Keratinocyte (primary cell): ENCODE data around the gene PHF12.

ENCODE experiments used
- CTCF ChIP-seq, 3 experiments: IDR thresholded peaks in 1 of 3; conservative IDR thresholded peaks in 1 of 3; optimal IDR thresholded peaks in 1 of 3; 2 replicates in 2 of 3; 3 replicates in 1 of 3; pipeline versions ENCODE3 to v1.5.1; 2011; ENCODE audit warnings: low read length in 3 of 3, mild to moderate bottlenecking in 3 of 3, moderate library complexity in 2 of 3, control low read depth in 1 of 3, inconsistent platforms in 1 of 3; ENCODE audit not compliant: insufficient read depth in 2 of 3; ENCODE audit errors: extremely low read depth in 1 of 3
- EZH2 ChIP-seq: IDR thresholded peaks from one replicate; pipeline ENCODE4 v1.6.1; 2012; ENCODE audit warnings: inconsistent platforms, mild to moderate bottlenecking, low read length, moderate library complexity

GRCh38 chr17:28959471-28959871 lies 8.2 kb upstream of the PHF12 start:
- TF ChIP-seq CTCF (optimal IDR thresholded peaks at IDR 0.05 in 1 of 3, IDR thresholded peaks at IDR 0.05 in 1 of 3, conservative IDR thresholded peaks at IDR 0.05 in 1 of 3; ENCODE audit: extremely low read depth in 1 of 3, insufficient read depth in 2 of 3, low read length in 3 of 3) (no peak), EZH2 (no peak)
